ENCODE data around the gene NTRK2.

- TF ChIP-seq CTCF (IDR thresholded peaks at IDR 0.05) (no peak), POLR2AphosphoS5 (IDR thresholded peaks at IDR 0.05) (no peak), POLR2A (IDR thresholded peaks at IDR 0.05) (no peak)
Observed at GRCh38 chr9:85036496-85036895, 367.0 kb downstream of the NTRK2 start.

Data from gastroesophageal sphincter (tissue), 3 donors.